ENCODE results near the gene AMIGO3.

AMIGO3 gene

DNA sequence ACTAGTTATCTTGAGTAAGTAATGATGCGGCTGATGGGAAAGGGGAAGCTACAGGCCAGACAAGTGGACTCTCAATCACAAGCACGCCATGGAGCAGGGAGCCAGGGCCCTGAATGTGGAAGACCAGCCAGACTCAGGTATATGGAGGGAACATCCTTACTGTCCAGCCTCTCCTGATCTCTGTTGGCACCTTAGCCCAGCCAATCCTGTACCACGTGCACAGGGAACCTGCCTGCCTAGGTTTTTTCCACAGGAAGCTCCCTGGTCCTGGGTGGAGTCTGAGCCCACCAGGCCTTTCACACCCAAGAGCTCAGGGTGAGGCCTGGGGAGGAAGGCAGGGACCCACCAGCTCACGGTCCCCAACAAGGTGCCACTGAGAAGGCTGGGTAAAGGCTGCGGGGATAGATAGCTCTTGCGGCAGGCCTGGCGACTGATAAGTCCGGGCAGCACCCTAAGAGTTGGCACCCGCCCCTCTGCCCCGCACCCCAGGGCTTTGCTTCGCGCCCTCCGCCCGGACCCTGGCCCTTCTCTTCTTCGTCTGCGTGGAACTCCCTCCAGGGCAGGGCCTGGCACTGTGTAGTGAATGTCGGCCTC lies 46.3 kb downstream of the AMIGO3 start:
- no peak for TF ChIP-seq CTCF (IDR thresholded peaks at IDR 0.05; ENCODE audit: borderline replicate concordance, insufficient read depth, low read depth, low read length)
- H3K4me3 ChIP-seq (ENCODE audit: low read depth, low read length) = peak overlapping the region; percentile 83

DNA sequence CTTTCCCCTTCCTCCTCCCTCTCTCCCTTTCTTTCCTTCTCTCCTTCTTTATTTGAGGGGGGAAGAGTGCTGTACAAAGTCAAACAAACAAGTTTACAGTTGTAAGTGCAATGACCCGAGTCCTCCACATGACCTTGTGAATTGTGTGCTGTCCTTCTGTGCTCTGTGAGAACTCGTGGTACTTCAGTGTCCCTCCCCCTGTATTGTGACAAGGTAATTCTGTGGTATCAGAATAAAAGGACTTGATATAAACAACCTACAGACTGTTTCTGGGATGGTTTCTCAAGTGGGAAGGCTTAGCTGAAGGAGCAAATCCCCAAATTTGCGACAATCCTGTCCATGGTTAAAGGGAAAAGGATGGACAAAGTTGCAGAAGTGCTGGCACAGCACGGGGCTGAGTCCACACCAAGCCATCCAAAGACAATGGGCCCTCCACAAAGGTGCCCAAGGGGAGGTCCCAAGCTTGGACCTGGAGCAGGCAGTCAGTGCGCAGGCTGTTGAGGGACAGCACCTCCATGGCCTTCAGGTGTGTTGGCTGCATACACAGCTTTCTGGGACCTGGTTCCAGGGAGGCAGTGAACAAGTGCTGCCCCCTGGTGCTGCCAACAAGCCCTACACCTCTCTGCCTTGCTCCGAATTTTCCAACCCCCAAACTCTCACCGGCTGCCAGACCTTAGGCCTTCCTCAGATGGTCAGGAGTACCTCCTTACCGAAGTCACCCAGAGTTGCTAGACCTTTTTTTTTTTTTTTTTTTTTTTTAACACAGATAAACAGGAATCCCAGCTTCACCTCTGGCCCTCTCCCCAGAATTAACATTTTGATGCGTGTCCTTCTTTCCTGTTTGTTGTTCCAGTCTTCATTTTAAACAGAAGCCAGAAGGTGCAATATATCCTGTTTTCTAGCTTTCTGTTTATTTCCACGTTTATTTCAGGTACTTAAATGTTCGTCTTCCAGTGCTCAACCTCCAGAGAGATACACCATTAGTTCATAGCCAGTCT lies 47.9 kb downstream of the AMIGO3 start:
- no peak overlapping the region for H3K4me3 ChIP-seq (ENCODE audit: low read depth, low read length)
- TF ChIP-seq CTCF (IDR thresholded peaks at IDR 0.05; ENCODE audit: borderline replicate concordance, insufficient read depth, low read depth, low read length) = peak; percentile 90

GRCh38 chr3:49670940-49671290 lies 48.6 kb downstream of the AMIGO3 start:
- no peak for TF ChIP-seq CTCF (IDR thresholded peaks at IDR 0.05; ENCODE audit: borderline replicate concordance, insufficient read depth, low read depth, low read length)

GRCh38 chr3:49669352-49669751 lies 50.1 kb downstream of the AMIGO3 start:
- H3K4me3 ChIP-seq (ENCODE audit: low read depth, low read length) = no peak overlapping the region
- TF ChIP-seq CTCF (IDR thresholded peaks at IDR 0.05; ENCODE audit: borderline replicate concordance, insufficient read depth, low read depth, low read length) = no peak

More at GRCh38 chr3:49670940-49671290, 48.6 kb downstream of the AMIGO3 start:
- H3K4me3 ChIP-seq (ENCODE audit: low read depth, low read length) = no peak overlapping the region

- H3K4me3 ChIP-seq (ENCODE audit: low read depth, low read length) = no peak overlapping the region
- no peak for TF ChIP-seq CTCF (IDR thresholded peaks at IDR 0.05; ENCODE audit: borderline replicate concordance, insufficient read depth, low read depth, low read length)
Measured at GRCh38 chr3:49668861-49669260, 50.6 kb downstream of the AMIGO3 start.

- no peak overlapping the region for H3K4me3 ChIP-seq (ENCODE audit: low read depth, low read length)
- no peak for TF ChIP-seq CTCF (IDR thresholded peaks at IDR 0.05; ENCODE audit: borderline replicate concordance, insufficient read depth, low read depth, low read length)
Measured at GRCh38 chr3:49668414-49668797, 51.1 kb downstream of the AMIGO3 start.

Measured in GM12875 (cell line).